LHCN-M2 (cell line): ENCODE data around the gene OSBPL10. TPM values are rescaled to one million over a fixed set of nuclear protein-coding genes. Genes with fewer than 3 reads are reported as not detected.
"Not testable (repeated sequence)": the region's sequence is repeated elsewhere in the genome, so short reads cannot be mapped to it uniquely, and the experiment has no call there.

Experiments used
- DNase-seq: peaks from one replicate; pipeline ENCODE4 v3.0.0-alpha.2; 2012; ENCODE audit warnings: low read depth
- total RNA-seq: library from RNA; depleted of rRNA; stranded (reverse); fragments of >200 nt; gene quantifications from 2 replicates; pipeline ENCODE4 v1.2.3, GENCODE V29; 2014

Gene OSBPL10
- total RNA-seq, 1 experiment from 2014 or later: 48.2 TPM

DNA sequence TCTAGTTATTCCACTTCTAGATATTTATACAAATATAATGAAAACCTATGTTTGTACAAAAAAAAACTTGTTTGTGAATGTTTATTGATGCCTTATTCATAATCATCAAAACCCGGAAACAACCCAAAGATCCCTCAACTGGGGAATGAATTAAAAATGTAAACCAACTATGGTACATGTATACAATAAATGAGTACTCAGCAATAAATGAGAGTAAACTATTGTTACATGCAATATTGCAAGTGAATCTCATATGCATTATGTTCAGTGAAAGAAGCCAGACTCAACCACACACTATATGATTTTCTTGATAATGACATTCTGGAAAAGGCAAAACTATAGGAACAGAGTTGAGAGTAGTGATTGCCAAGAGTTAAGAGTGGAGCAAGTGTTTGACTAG lies 12.8 kb upstream of the OSBPL10 start:
- DNase-seq: no peak

- not testable (repeated sequence) for DNase-seq
Observed at GRCh38 chr3:31992995-31993394, 11.9 kb upstream of the OSBPL10 start.

DNA sequence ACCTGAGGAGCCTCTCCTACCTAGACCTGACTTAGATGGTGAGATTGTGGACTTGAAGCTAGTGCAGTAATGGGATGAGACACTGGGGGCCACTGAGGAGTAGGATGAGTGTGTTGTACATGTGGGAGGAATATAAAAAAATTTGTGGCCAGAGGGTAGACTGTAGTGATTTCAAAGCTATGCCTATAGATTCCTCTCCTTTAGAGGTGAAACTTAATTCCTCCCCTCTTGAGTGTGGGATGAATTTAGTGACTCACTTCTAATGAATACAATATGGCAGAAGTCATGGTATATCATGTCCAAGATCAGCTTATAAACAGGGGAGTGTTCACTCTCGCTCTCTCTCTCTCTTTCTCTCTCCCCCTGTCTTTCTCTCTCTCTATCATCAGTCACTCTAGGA lies 7.2 kb upstream of the OSBPL10 start:
- DNase-seq: no peak

- DNase-seq: no peak
Observed at GRCh38 chr3:31985831-31986230, 4.8 kb upstream of the OSBPL10 start.

GRCh38 chr3:31984321-31984720 lies 3.3 kb upstream of the OSBPL10 start:
- no peak for DNase-seq

DNA sequence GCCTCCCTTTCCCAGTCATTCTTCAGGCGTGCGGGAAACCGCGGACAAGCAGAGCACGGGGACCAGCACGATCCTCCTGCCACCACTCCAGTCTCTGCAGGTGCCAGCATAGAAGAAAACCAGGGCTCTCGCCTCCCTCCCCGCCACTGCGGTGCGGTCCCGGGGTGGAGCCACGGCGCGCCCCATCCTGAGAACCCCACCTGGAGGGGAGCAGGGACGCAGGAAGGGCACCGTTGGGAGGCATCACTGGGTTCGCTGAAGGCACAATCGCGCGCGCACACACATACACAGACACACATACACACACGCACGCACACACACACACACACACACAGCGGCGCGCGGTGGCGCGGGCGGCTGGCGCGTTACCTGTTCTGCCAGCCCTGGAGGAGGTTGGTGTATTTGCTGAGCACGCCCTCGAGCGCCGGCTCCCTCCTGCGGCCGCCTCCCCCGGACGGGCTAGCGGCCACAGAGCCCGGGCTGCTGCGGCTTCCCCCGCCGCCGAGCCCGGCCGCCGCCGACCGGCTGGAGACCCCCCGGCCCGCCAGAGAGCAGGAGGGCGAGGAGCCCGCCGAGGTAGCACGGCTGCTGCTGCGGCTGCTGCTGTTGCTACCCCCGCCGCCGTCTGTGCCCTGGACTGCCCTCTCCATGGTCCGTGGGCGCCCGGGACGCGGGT lies 394 bp downstream of the OSBPL10 start:
- DNase-seq: peak; percentile 54

DNA sequence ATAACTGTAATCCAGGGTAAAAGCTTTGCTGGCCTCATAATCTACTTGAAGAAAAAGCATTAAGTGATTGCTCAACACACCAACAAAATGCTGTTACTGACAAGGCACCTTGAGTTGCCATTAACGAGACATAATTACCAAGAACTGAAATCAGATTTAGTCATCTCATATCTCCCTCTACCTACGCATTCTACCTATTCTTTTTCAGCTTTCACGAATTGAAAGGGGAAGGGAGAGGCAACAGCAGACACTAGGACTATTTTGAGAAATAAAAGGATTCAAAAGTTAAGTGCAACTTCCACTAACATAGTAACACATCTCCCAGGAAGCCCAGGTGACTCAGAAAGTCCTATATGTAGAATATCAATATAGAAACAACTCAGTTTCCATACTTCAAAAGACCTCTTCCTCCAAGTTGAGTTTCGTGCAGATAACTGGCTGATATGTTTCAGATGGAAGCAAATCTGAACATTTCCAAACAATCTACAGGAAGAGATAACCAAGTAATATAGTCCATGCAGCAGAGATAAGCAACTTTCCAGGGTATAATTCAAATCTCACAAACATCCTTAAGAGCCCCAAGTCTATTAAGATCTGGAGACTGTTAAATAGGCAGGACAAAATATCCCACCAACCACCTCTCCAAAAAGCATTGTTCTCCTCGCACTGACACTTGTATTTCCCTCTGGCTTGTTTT lies 1.9 kb downstream of the OSBPL10 start:
- DNase-seq: no peak

GRCh38 chr3:31978553-31978952 lies 2.5 kb downstream of the OSBPL10 start:
- no peak for DNase-seq

DNA sequence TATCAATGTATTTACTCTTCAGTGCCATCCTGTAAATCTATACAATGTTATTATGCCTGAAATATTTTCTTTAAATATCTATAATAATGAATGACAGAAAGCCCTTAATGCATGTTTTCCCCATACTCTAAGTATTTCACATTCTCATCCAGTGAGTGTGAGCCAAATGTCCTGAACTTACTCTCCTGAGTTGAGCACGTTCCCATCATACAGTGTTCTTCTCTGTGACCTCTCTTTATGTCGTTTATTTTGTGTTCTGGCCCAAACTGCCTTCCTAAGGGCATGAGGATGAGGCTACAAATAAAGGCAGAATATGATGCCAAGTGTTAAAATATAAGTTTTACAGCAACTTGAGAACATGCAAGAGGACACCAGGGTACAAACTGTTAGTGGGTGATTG lies 3.3 kb downstream of the OSBPL10 start:
- DNase-seq: no peak

- DNase-seq: no peak
Observed at GRCh38 chr3:31976302-31976701, 4.8 kb downstream of the OSBPL10 start.

DNA sequence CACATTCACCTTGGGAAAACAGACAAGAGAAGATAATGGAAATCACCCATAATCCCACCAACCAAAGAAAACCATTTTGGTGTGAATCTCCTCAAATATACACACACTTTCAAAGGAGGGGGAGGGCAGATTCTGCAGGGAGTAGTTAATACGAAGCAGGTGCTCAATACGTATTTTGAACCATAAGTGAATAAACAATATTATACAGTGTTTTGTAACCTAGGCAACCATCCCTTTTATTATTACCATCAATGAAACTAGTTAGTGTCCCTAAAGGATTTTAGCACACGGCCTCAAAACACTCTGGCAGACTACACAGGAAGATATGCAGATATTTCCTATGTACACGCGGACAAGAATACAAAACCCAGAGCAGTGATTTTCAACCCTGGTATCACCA lies 6.1 kb downstream of the OSBPL10 start:
- no peak for DNase-seq

DNA sequence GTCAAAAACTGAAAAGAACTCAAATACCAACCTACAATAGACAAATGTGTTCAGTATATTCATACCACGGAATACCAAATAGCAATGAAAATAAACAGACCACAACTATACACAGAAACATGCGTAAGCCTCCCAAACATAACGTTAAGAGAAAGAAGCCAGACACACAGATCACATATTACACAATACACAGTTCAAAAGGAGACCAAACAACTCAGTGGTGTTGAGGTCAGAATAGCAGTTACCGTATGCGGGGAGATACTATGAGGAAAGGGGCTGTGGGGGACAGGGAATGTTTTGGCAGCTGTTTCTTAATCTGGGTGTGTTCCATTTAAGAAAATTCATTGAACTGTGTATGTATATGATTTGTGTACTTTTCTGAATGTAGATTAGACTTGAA lies 6.6 kb downstream of the OSBPL10 start:
- DNase-seq: peak; percentile 90

DNA sequence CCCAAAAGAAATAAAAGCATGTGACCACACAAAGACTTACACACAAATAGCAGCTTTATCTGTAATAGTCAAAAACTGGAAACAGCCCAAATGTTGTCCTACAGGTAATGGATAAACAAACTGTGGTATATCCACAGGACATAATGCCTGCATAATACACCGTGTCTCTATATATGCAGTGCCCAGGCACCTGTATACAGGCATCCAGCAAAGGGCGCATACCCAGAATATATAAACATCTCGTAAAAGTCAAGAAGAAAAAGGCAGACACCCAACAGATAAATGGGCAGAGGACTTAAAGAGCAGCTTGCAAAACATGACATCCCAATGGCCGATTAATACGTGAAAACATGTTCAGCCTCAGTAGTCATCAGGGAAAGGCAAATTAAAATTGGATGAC lies 7.2 kb downstream of the OSBPL10 start:
- no peak for DNase-seq

DNA sequence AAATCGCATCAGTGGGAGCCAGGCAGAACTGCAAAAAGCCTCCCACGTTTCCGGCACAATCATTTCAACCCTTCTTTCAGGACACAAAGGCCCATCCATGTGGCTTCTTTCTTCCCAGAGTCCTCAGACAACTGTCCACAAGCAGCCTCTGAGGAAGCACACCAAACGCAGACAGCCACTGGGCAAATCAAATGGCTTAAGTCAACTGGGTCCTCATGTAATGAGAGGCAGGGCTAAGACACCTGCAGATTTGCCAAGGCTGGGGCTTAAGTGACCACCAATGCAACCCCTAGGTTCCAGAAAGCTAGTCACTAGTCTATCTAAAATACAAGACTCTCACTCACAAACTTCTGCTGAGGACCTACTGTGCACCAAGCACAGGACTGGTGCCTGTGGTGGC lies 8.0 kb downstream of the OSBPL10 start:
- DNase-seq: no peak

DNA sequence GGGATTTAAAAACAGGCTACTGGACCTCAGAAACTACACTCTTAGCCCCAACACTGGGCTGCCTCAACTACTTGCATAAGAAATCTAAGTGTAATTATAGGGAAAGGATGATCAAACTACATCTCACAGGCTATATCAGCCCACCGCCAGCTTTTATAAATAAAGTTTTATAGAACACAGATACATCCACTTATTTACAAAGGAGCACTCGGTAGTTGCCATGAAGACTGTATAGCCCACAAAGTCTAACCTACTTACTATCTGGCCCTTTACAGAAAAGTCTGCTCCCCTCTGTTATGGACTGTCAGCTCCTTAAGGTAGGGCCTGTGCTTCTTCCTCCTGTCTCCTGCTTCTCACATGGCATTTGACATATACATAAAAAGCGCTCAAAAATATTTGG lies 9.5 kb downstream of the OSBPL10 start:
- no peak for DNase-seq

DNA sequence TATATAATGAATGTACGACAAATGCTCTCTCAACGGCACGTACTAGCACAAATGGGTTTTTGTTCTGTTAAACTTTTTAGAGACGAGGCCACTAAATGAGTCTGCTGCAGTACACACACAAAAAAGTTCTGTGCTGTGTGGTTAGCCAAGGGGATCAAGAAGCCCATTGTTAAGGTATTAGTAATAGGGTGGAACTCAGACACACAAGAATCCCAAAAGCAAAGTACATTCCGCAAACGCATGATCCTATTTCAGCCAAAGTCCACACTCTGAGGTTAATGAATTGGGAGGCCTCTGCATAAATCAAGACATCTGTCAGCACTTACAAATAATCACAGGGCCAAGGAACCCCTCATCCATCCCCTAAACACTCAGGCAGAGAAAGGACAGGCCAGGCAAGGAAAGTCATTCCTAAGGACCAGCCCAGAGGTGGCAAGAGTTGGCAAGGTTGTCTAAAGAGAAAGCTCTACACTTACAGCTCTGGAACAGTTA lies 12.1 kb downstream of the OSBPL10 start:
- peak; percentile 99 for DNase-seq

- DNase-seq: peak; percentile 77
Observed at GRCh38 chr3:31968369-31968926, 12.6 kb downstream of the OSBPL10 start.

DNA sequence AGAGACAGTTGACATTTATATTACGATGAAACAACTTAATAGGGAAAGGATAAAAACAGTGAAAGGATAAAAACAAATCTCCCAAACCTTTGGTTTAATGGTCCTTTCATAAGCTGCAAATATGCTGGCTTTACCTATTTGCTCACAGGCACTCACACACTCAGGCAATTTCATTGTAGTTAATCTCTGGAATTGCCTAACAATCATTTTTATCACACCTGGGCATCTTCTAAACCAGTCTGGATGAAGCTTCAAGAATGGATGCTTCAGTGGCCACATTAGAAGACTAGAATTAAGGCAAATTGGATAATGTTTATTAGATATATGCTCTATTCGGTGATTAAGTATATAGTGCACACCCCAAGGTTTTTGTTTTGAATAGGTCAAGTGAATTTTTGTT lies 13.5 kb downstream of the OSBPL10 start:
- DNase-seq: no peak

GRCh38 chr3:31966978-31967591 lies 14.0 kb downstream of the OSBPL10 start:
- no peak for DNase-seq

DNA sequence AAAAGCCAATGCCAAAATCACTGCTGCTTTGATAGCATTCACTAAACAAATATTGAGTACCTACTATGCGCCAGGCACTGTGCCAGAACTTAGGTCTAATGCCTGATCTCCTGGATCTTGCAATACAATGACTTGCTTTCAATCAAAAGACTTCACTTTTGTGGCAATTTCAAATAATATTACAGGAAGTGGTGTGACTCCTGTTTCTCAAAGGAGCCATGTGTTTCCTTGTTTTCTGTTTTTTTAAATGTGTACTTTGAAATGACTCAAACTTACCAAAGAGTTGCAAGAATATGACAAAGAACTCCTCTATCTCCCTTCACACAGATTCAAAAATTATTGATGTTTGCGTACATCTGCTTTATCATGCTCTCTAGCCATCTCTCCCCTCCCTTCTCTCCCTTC lies 18.3 kb downstream of the OSBPL10 start:
- DNase-seq: peak; percentile 78

GRCh38 chr3:31960793-31961431 lies 20.1 kb downstream of the OSBPL10 start:
- peak; percentile 92 for DNase-seq
